ENCODE data around the gene WDR27.

WDR27 gene

GRCh38 chr6:169684056-169684455, 17.8 kb downstream of the WDR27 start:
- H3K9me3 ChIP-seq (ENCODE audit: insufficient read depth, low read depth, low read length): peaks cover 6% of the 10 kb centered on the region; the same call in 1 of the 2 replicates
- no peaks in the 10 kb centered on the region for H3K79me2 ChIP-seq (ENCODE audit: insufficient read depth, low read length)
- no peaks in the 10 kb centered on the region for H3K36me3 ChIP-seq (ENCODE audit: insufficient read depth, low read length)
- no peaks in the 10 kb centered on the region for H3K9me2 ChIP-seq (replicated peaks; ENCODE audit: low read depth, low read length)
- H4K20me1 ChIP-seq (ENCODE audit: insufficient read depth, low read length, poor library complexity, severe bottlenecking): no peaks in the 10 kb centered on the region
- TF ChIP-seq CTCF (conservative IDR thresholded peaks at IDR 0.05; ENCODE audit: low read length): no peak
- TF ChIP-seq EZH2phosphoT487 (IDR thresholded peaks at IDR 0.05; ENCODE audit: borderline replicate concordance): no peak
- no peaks in the 10 kb centered on the region for H3K4me1 ChIP-seq (ENCODE audit: insufficient read depth, low read length, poor library complexity, severe bottlenecking)
- H2AFZ ChIP-seq (ENCODE audit: low read length): no peak overlapping the region
- no peaks in the 10 kb centered on the region for H3K27me3 ChIP-seq (ENCODE audit: insufficient read depth, low read length, poor library complexity, severe bottlenecking)
- H3K9ac ChIP-seq (ENCODE audit: low read depth, low read length, poor library complexity, severe bottlenecking): no peak overlapping the region
- H3K4me3 ChIP-seq (ENCODE audit: low read length, poor library complexity, severe bottlenecking): no peak overlapping the region
- H3F3A ChIP-seq (ENCODE audit: low read depth): no peaks in the 10 kb centered on the region
- no peak overlapping the region for H3K4me2 ChIP-seq (ENCODE audit: low read depth, low read length, poor library complexity, severe bottlenecking)

GRCh38 chr6:169678342-169678741, 23.5 kb downstream of the WDR27 start:
- H3K4me2 ChIP-seq (ENCODE audit: low read depth, low read length, poor library complexity, severe bottlenecking): no peak overlapping the region
- no peaks in the 10 kb centered on the region for H4K20me1 ChIP-seq (ENCODE audit: insufficient read depth, low read length, poor library complexity, severe bottlenecking)
- H3K79me2 ChIP-seq (ENCODE audit: insufficient read depth, low read length): no peaks in the 10 kb centered on the region
- no peak for TF ChIP-seq EZH2phosphoT487 (IDR thresholded peaks at IDR 0.05; ENCODE audit: borderline replicate concordance)
- no peak for TF ChIP-seq CTCF (conservative IDR thresholded peaks at IDR 0.05; ENCODE audit: low read length)
- H3K4me1 ChIP-seq (ENCODE audit: insufficient read depth, low read length, poor library complexity, severe bottlenecking): no peaks in the 10 kb centered on the region
- no peak overlapping the region for H3K4me3 ChIP-seq (ENCODE audit: low read length, poor library complexity, severe bottlenecking)
- no peaks in the 10 kb centered on the region for H3K9me3 ChIP-seq (ENCODE audit: insufficient read depth, low read depth, low read length)
- H3K9me2 ChIP-seq (replicated peaks; ENCODE audit: low read depth, low read length): no peaks in the 10 kb centered on the region
- no peaks in the 10 kb centered on the region for H3K27me3 ChIP-seq (ENCODE audit: insufficient read depth, low read length, poor library complexity, severe bottlenecking)
- H2AFZ ChIP-seq (ENCODE audit: low read length): no peak overlapping the region
- H3K36me3 ChIP-seq (ENCODE audit: insufficient read depth, low read length): no peaks in the 10 kb centered on the region
- no peaks in the 10 kb centered on the region for H3F3A ChIP-seq (ENCODE audit: low read depth)
- H3K9ac ChIP-seq (ENCODE audit: low read depth, low read length, poor library complexity, severe bottlenecking): no peak overlapping the region

- Histone ChIP-seq H3K4me3 (ENCODE audit: low read length, poor library complexity, severe bottlenecking) (no peak overlapping the region), H3K9ac (ENCODE audit: low read depth, low read length, poor library complexity, severe bottlenecking) (no peak overlapping the region), H4K20me1 (ENCODE audit: insufficient read depth, low read length, poor library complexity, severe bottlenecking) (no peaks in the 10 kb centered on the region), H3K4me1 (ENCODE audit: insufficient read depth, low read length, poor library complexity, severe bottlenecking) (no peaks in the 10 kb centered on the region), H3K79me2 (ENCODE audit: insufficient read depth, low read length) (no peaks in the 10 kb centered on the region), H3K4me2 (ENCODE audit: low read depth, low read length, poor library complexity, severe bottlenecking) (no peak overlapping the region), H3K27me3 (ENCODE audit: insufficient read depth, low read length, poor library complexity, severe bottlenecking) (no peaks in the 10 kb centered on the region), H3K9me2 (replicated peaks; ENCODE audit: low read depth, low read length) (no peaks in the 10 kb centered on the region), H3F3A (ENCODE audit: low read depth) (no peaks in the 10 kb centered on the region), H3K36me3 (ENCODE audit: insufficient read depth, low read length) (no peaks in the 10 kb centered on the region), H3K9me3 (ENCODE audit: insufficient read depth, low read depth, low read length) (no peaks in the 10 kb centered on the region), H2AFZ (ENCODE audit: low read length) (no peak overlapping the region)
- TF ChIP-seq CTCF (conservative IDR thresholded peaks at IDR 0.05; ENCODE audit: low read length) (no peak), EZH2phosphoT487 (IDR thresholded peaks at IDR 0.05; ENCODE audit: borderline replicate concordance) (no peak)
These were observed 24.7 kb downstream of the WDR27 start for GRCh38 chr6:169677096-169677495.

Data from Loucy (cell line).